GM19455 (cell line): ENCODE measurements around the gene LASP1.

Source experiments
- ATAC-seq: cut with Tn5 transposase; IDR thresholded peaks from one replicate; pipeline ENCODE4 v1.9.1; 2021; ENCODE audit not compliant: unreplicated experiment

The LASP1 gene

GRCh38 chr17:38868817-38869525, 887 bp upstream of the LASP1 start:
- ATAC-seq, result peak; percentile 23

GRCh38 chr17:38870259-38871165, 654 bp downstream of the LASP1 start:
- ATAC-seq, result no peak

GRCh38 chr17:38871247-38872015, 1.6 kb downstream of the LASP1 start:
- no peak for ATAC-seq

- ATAC-seq, result no peak
Observed at GRCh38 chr17:38872027-38872511, 2.2 kb downstream of the LASP1 start.

- ATAC-seq, result no peak
Observed at GRCh38 chr17:38872671-38873385, 3.0 kb downstream of the LASP1 start.

- no peak for ATAC-seq
Observed at GRCh38 chr17:38873640-38874380, 4.0 kb downstream of the LASP1 start.

- ATAC-seq, result no peak
Observed at GRCh38 chr17:38874505-38875400, 4.9 kb downstream of the LASP1 start.

- ATAC-seq, result no peak
Observed at GRCh38 chr17:38875477-38876075, 5.7 kb downstream of the LASP1 start.

- no peak for ATAC-seq
Observed at GRCh38 chr17:38877130-38877851, 7.4 kb downstream of the LASP1 start.

- ATAC-seq, result no peak
Observed at GRCh38 chr17:38879878-38880665, 10.2 kb downstream of the LASP1 start.

- no peak for ATAC-seq
Observed at GRCh38 chr17:38881600-38882191, 11.8 kb downstream of the LASP1 start.

GRCh38 chr17:38882870-38883269, 13.0 kb downstream of the LASP1 start:
- ATAC-seq, result no peak

- no peak for ATAC-seq
Observed at GRCh38 chr17:38883592-38884526, 14.0 kb downstream of the LASP1 start.

GRCh38 chr17:38885044-38885727, 15.3 kb downstream of the LASP1 start:
- ATAC-seq, result no peak
